ENCODE results near the gene VAT1L. TPM values are rescaled to one million over a fixed set of nuclear protein-coding genes. Genes with fewer than 3 reads are reported as not detected.

VAT1L gene
- total and polyA plus RNA-seq, 4 donors: 0.17 to 0.98 (median 0.26) TPM

- Histone ChIP-seq H3K9me3 (ENCODE audit: control insufficient read depth in 4 of 4, low read length in 3 of 4) (no peaks in the 10 kb centered on the region), H3K9ac (ENCODE audit: low read depth in 1 of 2, low read length in 2 of 2) (no peak overlapping the region), H3K4me1 (ENCODE audit: control insufficient read depth in 4 of 4, insufficient read depth in 4 of 4, low read length in 3 of 4) (peaks cover 0 to 3% (median 0%) of the 10 kb centered on the region in 4 donors), H3K27me3 (ENCODE audit: control insufficient read depth in 4 of 4, insufficient read depth in 4 of 4, low read length in 3 of 4) (no peaks in the 10 kb centered on the region), H3K36me3 (ENCODE audit: control insufficient read depth in 4 of 4, insufficient read depth in 3 of 4, low read depth in 1 of 4, low read length in 3 of 4) (no peaks in the 10 kb centered on the region), H3K27ac (ENCODE audit: low read depth in 1 of 2, low read length in 2 of 2) (no peak overlapping the region), H3K4me3 (ENCODE audit: low read depth in 1 of 3, low read length in 3 of 3) (no peak overlapping the region)
- TF ChIP-seq YY1 (IDR thresholded peaks at IDR 0.05) (no peak), RXRA (IDR thresholded peaks at IDR 0.05) (no peak), NR2F2 (IDR thresholded peaks at IDR 0.05) (no peak), GABPA (IDR thresholded peaks at IDR 0.05 in 1 of 2, conservative IDR thresholded peaks at IDR 0.05 in 1 of 2) (no peak), HNF4A (conservative IDR thresholded peaks at IDR 0.05) (no peak), FOXA2 (IDR thresholded peaks at IDR 0.05) (no peak)
- TF ChIP-seq, protein P1, sequence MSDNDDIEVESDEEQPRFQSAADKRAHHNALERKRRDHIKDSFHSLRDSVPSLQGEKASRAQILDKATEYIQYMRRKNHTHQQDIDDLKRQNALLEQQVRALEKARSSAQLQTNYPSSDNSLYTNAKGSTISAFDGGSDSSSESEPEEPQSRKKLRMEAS (IDR thresholded peaks at IDR 0.05): no peak
- no peak for DNase-seq (ENCODE audit: low spot score)
- 66% methylated on average over 4 of the region's 4 CpGs for WGBS
Measured at GRCh38 chr16:77920984-77921383, 132.6 kb downstream of the VAT1L start.

GRCh38 chr16:77922228-77922754 is 133.9 kb downstream of the VAT1L start:
- WGBS: 82% methylated on average over 6 of the region's 6 CpGs
- Histone ChIP-seq H3K9ac (ENCODE audit: low read depth in 1 of 2, low read length in 2 of 2) (no peak overlapping the region), H3K9me3 (ENCODE audit: control insufficient read depth in 4 of 4, low read length in 3 of 4) (no peaks in the 10 kb centered on the region), H3K36me3 (ENCODE audit: control insufficient read depth in 4 of 4, insufficient read depth in 3 of 4, low read depth in 1 of 4, low read length in 3 of 4) (no peaks in the 10 kb centered on the region), H3K27ac (ENCODE audit: low read depth in 1 of 2, low read length in 2 of 2) (no peak overlapping the region), H3K4me1 (ENCODE audit: control insufficient read depth in 4 of 4, insufficient read depth in 4 of 4, low read length in 3 of 4) (peaks cover 0 to 3% (median 0%) of the 10 kb centered on the region in 4 donors), H3K27me3 (ENCODE audit: control insufficient read depth in 4 of 4, insufficient read depth in 4 of 4, low read length in 3 of 4) (no peaks in the 10 kb centered on the region), H3K4me3 (ENCODE audit: low read depth in 1 of 3, low read length in 3 of 3) (no peak overlapping the region)
- TF ChIP-seq ATF3 (IDR thresholded peaks at IDR 0.05) (no peak), CTCF (IDR thresholded peaks at IDR 0.05; ENCODE audit: low read depth, low read length, missing input control) (no peak), YY1 (IDR thresholded peaks at IDR 0.05) (no peak), SP1 (IDR thresholded peaks at IDR 0.05) (no peak), HNF4G (IDR thresholded peaks at IDR 0.05) (no peak), NR2F2 (IDR thresholded peaks at IDR 0.05) (no peak), ZBTB33 (IDR thresholded peaks at IDR 0.05) (no peak), JUND (IDR thresholded peaks at IDR 0.05) (no peak), FOXA1 (IDR thresholded peaks at IDR 0.05) (no peak)
- TF ChIP-seq, protein P2, sequence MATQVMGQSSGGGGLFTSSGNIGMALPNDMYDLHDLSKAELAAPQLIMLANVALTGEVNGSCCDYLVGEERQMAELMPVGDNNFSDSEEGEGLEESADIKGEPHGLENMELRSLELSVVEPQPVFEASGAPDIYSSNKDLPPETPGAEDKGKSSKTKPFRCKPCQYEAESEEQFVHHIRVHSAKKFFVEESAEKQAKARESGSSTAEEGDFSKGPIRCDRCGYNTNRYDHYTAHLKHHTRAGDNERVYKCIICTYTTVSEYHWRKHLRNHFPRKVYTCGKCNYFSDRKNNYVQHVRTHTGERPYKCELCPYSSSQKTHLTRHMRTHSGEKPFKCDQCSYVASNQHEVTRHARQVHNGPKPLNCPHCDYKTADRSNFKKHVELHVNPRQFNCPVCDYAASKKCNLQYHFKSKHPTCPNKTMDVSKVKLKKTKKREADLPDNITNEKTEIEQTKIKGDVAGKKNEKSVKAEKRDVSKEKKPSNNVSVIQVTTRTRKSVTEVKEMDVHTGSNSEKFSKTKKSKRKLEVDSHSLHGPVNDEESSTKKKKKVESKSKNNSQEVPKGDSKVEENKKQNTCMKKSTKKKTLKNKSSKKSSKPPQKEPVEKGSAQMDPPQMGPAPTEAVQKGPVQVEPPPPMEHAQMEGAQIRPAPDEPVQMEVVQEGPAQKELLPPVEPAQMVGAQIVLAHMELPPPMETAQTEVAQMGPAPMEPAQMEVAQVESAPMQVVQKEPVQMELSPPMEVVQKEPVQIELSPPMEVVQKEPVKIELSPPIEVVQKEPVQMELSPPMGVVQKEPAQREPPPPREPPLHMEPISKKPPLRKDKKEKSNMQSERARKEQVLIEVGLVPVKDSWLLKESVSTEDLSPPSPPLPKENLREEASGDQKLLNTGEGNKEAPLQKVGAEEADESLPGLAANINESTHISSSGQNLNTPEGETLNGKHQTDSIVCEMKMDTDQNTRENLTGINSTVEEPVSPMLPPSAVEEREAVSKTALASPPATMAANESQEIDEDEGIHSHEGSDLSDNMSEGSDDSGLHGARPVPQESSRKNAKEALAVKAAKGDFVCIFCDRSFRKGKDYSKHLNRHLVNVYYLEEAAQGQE (IDR thresholded peaks at IDR 0.05): no peak
- no peak for DNase-seq (ENCODE audit: low spot score)
